GM19463 (cell line): Measurements from ENCODE around the gene UBQLN1.

Source experiments
- ATAC-seq: cut with Tn5 transposase; IDR thresholded peaks from one replicate; pipeline ENCODE4 v1.9.1; 2021; ENCODE audit warnings: mild to moderate bottlenecking, moderate library complexity; ENCODE audit not compliant: unreplicated experiment

Gene UBQLN1

DNA sequence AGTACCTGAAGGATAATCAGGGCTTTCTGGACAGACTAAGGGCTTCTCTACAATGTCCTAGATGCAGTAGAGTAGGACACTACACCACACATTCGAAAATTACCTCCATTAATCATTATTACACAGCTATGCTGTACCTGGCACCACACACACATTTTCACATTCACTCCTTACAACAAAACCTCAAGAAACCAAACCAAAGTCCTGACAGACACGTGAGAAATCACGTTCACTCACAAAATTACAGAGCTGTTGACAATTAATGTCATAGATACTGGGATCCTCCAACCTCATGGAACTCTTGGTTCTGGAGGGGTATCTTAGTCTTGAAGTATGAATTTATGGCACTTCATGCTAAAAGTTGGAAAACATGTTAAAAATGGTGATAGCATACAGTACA lies 16.3 kb downstream of the UBQLN1 start:
- ATAC-seq, result no peak

DNA sequence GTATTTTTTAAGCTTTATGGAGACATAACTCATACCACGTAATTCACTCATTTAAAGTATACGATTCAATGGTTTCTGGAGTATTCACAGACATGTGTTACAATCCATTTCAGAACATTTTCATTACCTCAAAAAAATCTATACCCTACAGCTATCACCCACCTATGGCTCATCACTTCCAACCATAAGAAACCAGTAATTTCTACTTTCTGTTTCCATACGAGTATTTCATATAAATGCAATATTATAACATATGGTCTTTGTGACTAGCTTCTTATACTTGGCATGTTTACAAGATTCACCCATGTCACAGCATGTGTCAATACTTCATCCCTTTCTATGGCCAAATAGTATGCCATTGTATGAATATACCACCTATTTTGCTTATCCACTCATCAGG lies 18.8 kb downstream of the UBQLN1 start:
- ATAC-seq, result no peak

DNA sequence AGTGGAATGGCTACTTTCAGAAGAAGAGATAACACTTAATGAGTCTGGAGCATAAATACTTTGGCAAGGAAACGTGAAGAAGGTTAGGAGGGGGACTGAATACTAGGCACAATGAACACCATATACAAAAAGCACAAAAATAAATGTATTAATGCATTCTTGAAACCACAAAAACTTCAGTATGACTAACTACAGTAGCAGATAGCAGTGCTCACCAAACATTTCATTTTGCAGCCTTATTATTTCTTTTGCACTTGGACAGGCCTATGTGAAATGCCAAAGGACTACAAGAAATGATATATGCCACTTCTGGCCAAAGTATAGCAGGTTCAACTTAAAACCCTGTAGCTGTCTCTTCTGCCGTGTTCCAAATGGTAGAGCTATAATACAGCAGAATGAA lies 26.3 kb downstream of the UBQLN1 start:
- ATAC-seq, result no peak

DNA sequence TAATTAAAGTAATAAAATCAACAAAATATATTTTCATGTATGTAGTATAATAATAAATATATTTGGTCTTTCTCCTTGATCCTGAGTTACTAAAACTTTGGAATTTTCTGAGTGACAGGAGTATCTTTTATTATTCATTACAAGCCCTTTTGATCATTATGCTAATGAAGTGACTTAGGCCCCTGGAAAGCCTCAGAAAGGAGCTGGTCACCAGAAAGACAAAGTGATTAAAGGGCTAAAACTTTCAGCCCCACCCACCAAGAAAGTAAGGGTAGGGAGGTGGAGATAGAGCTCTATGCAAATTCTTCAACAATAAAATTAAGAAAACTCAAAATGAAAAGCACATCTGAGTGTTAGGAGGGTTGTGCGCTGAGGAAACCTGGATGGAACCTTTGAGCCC lies 27.5 kb downstream of the UBQLN1 start:
- ATAC-seq, result no peak

DNA sequence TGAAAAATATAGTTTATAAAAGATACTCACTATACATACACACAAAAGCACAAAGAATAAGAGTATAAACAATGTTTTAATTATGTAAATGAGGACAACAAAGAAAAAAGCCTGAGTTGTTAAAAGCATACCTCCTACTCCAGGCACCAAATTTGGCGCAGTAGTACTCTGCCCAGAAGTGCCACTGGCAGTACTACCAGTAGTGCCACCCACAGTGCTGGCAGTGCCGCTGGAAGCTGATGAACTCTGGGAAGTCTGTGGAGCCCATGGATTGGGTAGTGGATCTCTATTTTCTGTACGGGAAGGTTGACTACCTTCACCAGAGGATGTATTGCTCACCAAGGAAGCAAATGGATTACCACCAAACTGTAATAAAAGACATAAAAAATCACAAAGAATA lies 30.2 kb downstream of the UBQLN1 start:
- no peak for ATAC-seq

DNA sequence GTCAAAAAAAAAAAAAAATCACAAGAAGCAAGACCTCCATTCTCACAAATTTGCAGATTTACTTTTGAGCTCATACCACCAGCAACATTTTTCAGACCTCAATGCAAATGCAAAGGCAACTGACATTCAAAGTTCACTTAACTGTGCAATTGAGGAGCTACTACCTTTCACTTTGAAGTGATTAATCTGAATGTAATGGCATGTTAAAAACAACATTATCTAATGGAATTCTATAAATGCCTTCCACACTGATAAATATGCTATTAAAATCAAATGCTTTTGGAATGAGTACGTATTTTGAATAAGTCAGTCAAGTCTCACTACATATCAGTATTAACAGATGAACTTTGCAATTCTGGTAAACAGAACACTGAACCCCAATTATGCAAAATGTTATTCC lies 32.3 kb downstream of the UBQLN1 start:
- ATAC-seq, result no peak

DNA sequence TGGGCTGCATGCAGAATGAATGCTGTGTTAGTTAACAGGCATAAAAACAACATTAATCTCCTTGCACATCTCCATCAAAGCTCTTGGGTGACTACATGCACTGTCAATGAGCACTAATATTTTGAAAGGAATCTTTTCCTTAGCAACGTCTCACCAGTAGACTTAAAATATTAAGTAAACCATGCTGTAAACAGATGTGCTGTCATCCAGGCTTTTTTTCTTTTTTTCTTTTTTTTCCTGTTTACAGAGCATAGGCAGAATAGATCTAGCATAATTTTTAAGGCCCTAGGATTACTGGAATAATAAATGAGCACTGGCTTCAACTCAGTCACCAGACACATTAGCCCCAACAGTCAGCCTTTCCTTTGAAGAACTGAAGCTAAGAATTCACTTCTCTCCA lies 36.3 kb downstream of the UBQLN1 start:
- ATAC-seq, result no peak

DNA sequence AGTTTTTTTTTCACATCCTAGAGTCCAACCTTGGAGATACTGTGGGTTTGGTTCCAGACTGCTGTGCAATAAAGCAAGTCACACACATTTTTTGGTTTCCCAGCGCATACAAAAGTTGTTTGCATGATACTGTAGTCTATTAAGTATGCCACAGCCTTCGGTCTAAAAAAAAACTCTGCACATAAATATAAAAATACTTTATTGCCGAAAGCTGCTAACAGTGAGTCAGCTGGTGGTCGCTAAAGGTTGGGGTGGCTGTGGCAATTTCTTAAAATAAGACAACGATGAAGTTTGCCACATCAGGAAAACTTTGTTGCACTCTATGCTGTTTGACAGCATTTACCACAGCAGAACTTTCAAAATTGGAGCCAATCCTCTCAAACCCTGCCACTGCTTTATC lies 37.4 kb downstream of the UBQLN1 start:
- ATAC-seq, result no peak

DNA sequence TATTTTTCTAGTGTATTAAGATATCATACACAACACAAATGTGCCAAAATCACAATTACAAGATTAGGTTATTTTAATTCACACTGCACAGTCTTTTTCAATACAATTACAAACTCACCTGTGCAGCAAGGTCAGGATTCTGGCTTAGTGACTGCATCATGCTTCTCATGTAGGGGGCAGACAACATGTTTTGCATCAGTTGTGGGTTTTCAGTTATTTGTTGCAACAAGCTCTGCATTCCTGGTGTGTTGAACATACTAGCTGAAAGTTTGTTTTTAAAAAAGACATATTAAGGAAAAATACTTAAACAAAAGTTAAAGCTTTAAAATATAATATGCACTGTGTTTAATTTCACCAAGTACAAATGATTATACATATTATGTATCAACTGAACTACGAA lies 38.7 kb downstream of the UBQLN1 start:
- ATAC-seq, result no peak

DNA sequence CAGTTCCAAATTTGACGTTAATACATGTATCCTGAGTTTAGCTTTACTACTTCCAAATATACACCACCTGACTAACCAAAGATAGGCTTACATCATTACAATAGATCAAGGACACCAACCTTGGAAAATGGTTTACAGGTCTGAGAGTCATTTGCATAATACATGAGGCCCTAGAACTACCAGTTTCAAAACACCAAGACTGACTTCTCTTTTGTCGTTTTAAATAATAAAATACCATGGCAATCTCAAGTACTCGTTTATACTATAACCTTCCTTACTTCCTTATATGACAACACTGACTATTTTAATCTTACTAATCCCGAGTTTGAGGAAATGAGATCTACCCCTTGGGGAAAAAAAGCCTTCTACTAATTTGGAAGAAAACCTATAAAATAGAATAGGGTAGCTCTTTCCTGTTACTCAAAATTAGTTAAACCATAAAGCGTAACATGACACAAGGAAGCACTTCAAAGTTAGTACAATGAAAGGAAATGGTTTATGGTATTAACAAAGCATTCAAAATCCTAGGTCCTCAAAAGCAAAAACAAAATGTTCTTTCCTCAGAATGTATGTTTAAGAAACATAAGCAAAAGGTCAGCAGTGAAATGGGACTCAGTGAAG lies 42.1 kb downstream of the UBQLN1 start:
- ATAC-seq, result peak; percentile 83

DNA sequence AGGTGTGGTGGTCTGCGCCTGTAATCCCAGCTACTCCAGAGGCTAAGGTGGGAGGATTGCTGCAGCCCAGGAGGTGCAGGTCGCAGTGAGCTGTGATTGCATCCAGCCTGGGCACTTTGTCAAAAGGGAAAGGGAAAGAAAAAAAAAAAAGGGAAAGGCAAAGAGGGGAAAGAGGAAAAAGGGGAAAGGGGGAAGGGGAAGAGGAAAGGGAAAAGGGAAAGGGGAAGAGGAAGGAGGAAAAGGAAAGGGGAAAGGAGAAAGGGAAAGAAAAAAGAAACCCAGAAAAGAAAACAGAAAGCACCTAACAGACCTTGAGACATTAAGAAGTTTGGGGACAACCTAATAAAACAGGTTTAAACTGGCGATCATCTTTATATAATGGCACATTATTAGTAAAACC lies 44.8 kb downstream of the UBQLN1 start:
- no peak for ATAC-seq

DNA sequence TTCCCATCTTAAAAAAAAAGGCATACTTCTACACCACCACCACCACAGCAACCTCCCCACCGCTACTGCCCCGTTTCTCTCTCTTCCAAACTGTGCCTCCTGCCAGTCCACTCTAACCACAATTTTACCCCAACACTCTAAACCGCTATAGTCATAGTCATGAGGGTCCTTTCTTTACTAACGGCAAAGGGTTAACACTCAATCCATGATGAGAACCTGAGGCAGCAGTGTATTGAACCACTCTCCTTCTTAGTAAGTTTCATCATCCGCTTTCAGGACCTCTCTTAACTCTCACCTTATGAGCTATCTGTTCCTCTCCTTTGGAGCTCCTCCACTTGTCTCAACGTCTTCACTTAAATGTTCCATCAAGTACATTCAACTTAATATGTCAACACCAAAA lies 50.8 kb downstream of the UBQLN1 start:
- no peak for ATAC-seq

DNA sequence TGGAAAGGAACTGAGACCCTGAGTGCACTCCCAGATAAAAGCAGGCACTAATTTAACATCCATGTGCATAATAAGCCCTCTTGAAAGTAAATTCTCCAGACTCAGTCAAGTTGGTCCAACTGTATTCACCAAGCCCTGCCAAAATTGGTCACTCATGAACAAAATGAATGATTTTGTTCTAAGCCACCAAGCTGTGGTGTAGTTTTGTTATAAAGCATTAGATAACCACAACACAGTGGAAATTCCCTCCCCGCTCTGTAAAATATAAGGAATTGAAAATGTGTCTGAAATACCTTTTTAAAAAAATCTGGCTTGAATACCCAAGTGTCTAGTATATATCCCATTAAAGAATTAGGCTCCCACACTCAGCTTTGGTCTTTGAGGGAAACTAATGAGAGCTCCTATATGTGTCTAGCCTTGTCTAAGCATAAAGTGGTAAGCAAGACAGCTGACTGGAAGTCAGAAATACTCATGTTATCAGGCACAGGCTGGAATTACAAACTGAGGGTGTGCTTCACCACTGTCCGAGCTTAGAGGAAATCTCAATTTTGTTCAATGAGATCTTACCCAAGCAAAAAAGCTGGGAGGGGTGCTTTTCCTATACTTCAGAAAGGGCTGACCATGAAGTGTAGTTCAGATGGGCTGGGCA lies 51.6 kb downstream of the UBQLN1 start:
- ATAC-seq, result peak; percentile 77

DNA sequence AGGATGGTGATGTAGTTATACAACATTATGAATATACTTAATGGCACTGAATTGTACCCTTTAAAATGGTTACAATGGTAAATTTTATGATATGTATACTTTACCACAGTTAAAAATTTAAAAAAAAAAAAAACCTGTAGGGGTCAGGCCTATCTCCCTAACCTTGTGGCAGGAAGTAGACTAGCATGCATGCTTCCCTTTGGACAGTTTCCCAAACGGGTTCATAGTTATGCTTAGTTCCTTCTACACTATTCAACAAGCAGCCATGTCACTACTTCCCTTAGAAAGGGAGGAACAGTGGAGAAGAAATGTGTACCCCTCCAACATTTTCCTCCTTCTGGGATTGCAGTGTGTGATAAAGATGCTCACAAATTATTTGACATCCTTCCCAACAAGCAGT lies 52.3 kb downstream of the UBQLN1 start:
- ATAC-seq, result no peak

DNA sequence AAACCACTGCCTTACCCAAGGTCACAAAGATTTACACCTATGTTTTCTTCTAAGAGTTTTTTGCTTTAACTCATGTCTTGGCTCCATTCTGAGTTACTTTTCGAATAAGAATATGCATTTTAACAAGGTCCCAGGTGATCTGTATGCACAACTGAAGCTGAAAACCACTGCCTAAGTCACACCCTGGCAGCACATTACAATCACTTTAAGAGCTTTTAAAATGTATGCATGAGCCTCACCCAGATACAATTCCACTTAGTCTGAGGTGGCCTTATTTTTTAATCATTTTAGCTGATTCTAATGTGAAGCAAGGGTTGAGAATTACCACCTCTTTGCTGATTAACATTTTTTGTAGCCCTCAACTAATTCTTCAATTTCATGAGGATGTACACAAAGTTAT lies 55.3 kb downstream of the UBQLN1 start:
- ATAC-seq, result no peak

DNA sequence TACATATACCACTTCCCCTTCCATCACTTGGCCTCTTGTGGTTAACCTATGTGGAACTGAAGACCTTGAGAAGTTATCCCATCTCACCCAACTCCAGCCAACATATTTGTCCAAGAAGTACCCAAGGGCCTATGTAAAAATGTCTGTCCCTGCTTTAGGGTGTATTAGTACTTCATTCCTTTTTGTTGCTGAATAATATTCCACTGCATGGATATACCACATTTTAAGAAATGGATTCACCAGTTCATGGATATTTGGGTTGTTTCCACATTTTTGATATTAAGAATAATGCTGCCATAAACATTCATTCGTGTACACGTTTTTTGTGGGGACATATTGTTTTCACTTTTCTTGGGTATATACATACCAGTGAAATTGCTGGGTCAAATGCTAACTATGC lies 56.2 kb downstream of the UBQLN1 start:
- no peak for ATAC-seq

DNA sequence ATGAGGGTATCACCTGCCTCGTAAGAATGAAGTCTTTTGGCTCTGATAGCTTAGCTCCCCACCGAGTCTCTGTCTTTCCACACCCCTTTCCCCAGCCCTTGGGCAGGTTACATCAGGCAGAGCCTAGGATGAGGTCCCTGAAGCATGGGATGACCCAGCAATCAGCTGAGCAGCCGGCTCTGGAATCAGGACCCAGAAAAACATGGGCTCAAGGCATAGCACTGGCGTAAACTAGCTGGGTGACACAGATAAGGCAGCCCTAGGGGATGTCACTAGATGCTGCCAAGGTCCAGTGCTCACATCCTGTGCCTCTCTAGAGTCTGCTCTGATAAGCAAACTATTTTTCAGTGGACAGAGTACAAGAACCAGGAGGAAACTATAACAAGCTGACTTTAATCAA lies 58.2 kb downstream of the UBQLN1 start:
- no peak for ATAC-seq

DNA sequence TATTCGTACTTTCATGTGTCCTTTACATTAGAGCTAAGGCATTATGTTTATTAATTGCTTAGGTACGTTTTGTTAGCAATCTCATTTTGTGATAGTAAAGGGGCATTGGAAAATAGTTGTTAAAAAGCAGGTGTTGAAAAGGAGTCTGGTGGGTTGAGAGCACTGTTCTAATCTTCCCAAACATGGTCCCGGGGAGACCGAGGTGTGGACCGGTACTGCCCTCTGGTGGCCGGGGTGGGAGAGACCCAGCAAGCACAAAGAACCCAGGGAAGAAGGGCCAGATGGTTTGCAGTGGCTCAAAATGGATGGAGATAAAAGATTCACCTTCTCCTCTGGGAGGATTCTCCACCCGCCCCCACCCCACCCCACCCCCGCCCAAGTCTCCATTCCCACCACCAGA lies 58.7 kb downstream of the UBQLN1 start:
- peak; percentile 74 for ATAC-seq

DNA sequence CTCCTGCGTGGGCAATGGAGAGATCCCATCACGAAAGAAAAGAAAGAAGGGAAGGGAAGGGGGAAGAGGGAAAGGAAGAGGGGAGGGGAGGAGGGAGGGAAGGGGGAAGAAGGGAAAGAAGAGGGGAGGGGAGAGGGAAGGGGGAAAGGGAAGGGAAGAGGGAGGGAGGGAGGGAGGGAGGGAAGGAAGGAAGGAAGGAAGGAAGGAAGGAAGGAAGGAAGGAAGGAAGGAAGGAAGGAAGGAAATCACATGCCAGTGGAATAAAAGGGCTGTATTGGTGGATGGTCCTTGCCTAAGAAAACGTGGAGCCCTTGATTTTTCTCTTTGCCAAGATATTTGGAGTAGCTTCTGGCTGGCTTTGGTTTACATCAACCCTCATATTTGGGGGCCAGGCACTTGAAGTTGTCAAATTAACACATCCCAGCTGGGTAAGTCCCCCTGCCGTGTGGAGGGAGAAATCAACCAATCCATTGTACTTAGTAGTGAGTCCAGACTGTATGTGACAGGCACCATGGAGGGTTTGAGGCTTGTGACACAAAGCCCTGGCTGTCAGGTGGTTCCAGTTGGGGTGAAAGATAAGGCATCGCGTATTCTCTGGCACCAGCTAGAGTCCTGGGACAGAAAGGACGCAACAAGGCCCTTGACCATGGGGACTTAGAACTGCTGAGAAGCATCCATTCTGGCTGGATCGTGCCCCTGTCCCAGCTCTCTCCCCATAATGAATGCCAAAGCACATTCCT lies 61.1 kb downstream of the UBQLN1 start:
- ATAC-seq, result no peak

DNA sequence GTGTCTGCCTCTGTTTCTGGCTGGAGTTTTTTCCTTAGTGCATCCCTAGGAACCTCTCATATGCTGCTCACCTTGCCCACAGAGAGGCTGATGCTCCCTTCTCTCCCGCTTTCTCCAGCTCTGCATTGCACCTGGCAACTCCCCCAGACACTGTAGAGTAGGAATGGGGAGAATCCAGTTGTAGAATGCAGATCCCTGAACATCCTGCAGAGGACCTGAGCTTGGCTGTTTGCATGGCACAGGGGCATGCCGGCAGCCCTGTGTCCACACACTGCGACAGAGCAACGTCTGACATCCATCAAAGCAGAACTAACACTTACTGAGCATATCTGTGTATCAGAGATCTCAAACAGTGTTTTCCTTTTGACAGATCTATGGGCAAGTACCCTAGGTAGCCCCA lies 65.0 kb downstream of the UBQLN1 start:
- ATAC-seq, result no peak

DNA sequence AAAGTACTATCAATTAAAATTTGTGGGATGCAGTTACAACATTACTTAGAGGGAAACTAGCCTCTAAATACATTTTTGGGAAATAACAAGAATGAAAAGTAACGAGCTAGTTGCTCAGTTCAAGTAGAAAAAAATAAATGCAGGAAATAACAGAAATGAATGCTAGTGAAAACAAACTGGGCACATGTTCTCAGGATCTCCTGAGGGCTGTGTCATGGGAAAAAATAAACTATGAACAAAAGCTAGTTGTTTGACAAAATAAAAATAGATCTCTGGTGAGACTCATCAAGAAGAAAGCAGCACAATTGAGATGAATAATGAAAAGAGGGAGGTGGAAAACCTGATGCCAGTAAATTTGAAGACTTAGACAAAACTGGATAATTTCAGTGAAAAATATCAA lies 68.5 kb downstream of the UBQLN1 start:
- ATAC-seq, result no peak

DNA sequence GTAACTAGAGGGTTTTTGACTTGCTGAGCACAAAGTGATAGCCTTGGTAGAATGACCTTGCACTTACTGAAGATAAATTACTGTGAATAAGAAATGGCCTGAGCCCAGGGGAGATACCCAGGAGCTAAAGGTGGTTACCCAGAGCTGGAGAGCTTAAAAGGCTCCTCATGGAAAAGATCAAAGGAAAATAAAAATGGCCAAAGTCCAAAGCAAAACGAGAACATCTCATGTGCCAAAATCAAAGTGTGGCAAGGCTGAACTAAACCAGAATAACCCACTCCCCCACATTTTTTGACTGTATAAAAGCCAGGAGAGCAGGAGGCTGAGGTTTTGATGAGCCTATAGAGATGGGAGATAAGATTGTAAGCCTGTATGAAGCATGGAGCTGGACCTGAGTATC lies 70.4 kb downstream of the UBQLN1 start:
- no peak for ATAC-seq
